OCI-LY1 (cell line): ENCODE measurements around the gene SYNJ2BP.

Source experiments
- H2AFZ ChIP-seq: fragments of 200-600 bp; sonication (generic), shearing (Covaris generic); 2 replicates; pipeline ENCODE4 v1.6.0; 2014; ENCODE audit warnings: antibody characterized with exemption, mild to moderate bottlenecking, low read length
- H3F3A ChIP-seq: fragments of 200-600 bp; sonication (generic), shearing (Covaris generic); 2 replicates; pipeline ENCODE4 v1.6.0; 2014; ENCODE audit warnings: mild to moderate bottlenecking, antibody characterized with exemption, low read length, moderate library complexity; ENCODE audit not compliant: insufficient read depth
- H3K27ac ChIP-seq: fragments of 200-600 bp; sonication (generic); 2 replicates; pipeline ENCODE4 v1.5.1; 2014; ENCODE audit warnings: low read length, mixed run types, mild to moderate bottlenecking, low read depth; ENCODE audit not compliant: poor library complexity, severe bottlenecking
- H3K27me3 ChIP-seq: fragments of 200-600 bp; sonication (generic); 2 replicates; pipeline ENCODE4 v1.6.0; 2014; ENCODE audit warnings: antibody characterized with exemption, mild to moderate bottlenecking, low read length, moderate library complexity; ENCODE audit not compliant: insufficient read depth
- H3K36me3 ChIP-seq: fragments of 200-600 bp; sonication (generic); 2 replicates; pipeline ENCODE4 v1.6.1; 2014; ENCODE audit warnings: mild to moderate bottlenecking, antibody characterized with exemption, low read length, moderate library complexity, mixed read lengths; ENCODE audit not compliant: insufficient read depth
- H3K4me1 ChIP-seq: fragments of 200-600 bp; sonication (generic); 2 replicates; pipeline ENCODE4 v1.5.1; 2014; ENCODE audit warnings: mild to moderate bottlenecking, low read length, moderate library complexity; ENCODE audit not compliant: insufficient read depth, severe bottlenecking
- H3K4me2 ChIP-seq: fragments of 200-600 bp; sonication (generic), shearing (Covaris generic); 2 replicates; pipeline ENCODE4 v1.6.1; 2014; ENCODE audit warnings: low read length
- H3K4me3 ChIP-seq: fragments of 200-600 bp; sonication (generic); 2 replicates; pipeline ENCODE4 v1.5.1; 2014; ENCODE audit warnings: low read length, low read depth, mild to moderate bottlenecking, mixed read lengths; ENCODE audit not compliant: poor library complexity, severe bottlenecking
- H3K79me2 ChIP-seq: fragments of 200-600 bp; shearing (Covaris generic); 2 replicates; pipeline ENCODE4 v1.6.1; 2016; ENCODE audit warnings: mixed run types, low read length, mixed read lengths; ENCODE audit not compliant: insufficient read depth
- H3K9ac ChIP-seq: fragments of 200-600 bp; sonication (generic), shearing (Covaris generic); 2 replicates; pipeline ENCODE4 v1.6.1; 2014; ENCODE audit warnings: mild to moderate bottlenecking, low read length, mixed read lengths
- H3K9me2 ChIP-seq: fragments of 200-600 bp; sonication (generic), shearing (Covaris generic); 2 replicates; pipeline ENCODE4 v1.6.1; 2014; ENCODE audit warnings: low read depth, mild to moderate bottlenecking, low read length, mixed read lengths
- H3K9me3 ChIP-seq: fragments of 200-600 bp; shearing (Covaris generic); 2 replicates; pipeline ENCODE4 v1.6.1; 2014; ENCODE audit warnings: low read length, mixed read lengths
- H4K20me1 ChIP-seq: fragments of 200-600 bp; sonication (generic), shearing (Covaris generic); 2 replicates; pipeline ENCODE4 v1.6.0; 2016; ENCODE audit warnings: mild to moderate bottlenecking, low read length; ENCODE audit not compliant: insufficient read depth
- EZH2 ChIP-seq: fragments of 200-600 bp; sonication (generic), shearing (Covaris generic); IDR thresholded peaks from 2 replicates; pipeline ENCODE4 v1.8.0; 2017; ENCODE audit warnings: borderline replicate concordance, mixed run types, mild to moderate bottlenecking, antibody characterized with exemption, low read length, moderate library complexity, mixed read lengths
- TF ChIP-seq, protein P1 (sequence below): fragments of 200-600 bp; sonication (generic), shearing (Covaris generic); IDR thresholded peaks from 2 replicates; pipeline ENCODE4 v1.5.1; 2017; ENCODE audit warnings: mild to moderate bottlenecking, antibody characterized with exemption, low read length, moderate library complexity, mixed read lengths

Gene SYNJ2BP

DNA sequence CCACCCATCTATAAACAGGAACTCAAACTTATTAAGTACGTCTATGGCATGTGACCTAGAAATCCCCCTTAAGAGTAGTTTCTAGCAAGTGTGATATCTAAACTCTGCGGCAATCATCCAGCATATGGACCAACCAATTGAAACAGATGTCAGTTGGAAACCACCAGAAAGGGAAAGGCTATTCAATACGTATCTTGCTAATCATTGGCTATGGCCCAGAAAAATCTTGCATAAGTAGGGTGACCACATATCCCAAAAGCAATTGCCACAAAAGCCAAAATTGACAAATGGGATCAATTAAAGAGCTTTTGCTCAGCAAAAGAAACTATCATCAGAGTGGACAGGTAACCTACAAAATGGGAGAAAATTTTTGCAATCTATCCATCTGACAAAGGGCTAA, 24.2 kb downstream of the SYNJ2BP start:
- H3F3A ChIP-seq = no peaks in the 10 kb centered on the region
- TF ChIP-seq EZH2 = no peak
- TF ChIP-seq, protein P1, sequence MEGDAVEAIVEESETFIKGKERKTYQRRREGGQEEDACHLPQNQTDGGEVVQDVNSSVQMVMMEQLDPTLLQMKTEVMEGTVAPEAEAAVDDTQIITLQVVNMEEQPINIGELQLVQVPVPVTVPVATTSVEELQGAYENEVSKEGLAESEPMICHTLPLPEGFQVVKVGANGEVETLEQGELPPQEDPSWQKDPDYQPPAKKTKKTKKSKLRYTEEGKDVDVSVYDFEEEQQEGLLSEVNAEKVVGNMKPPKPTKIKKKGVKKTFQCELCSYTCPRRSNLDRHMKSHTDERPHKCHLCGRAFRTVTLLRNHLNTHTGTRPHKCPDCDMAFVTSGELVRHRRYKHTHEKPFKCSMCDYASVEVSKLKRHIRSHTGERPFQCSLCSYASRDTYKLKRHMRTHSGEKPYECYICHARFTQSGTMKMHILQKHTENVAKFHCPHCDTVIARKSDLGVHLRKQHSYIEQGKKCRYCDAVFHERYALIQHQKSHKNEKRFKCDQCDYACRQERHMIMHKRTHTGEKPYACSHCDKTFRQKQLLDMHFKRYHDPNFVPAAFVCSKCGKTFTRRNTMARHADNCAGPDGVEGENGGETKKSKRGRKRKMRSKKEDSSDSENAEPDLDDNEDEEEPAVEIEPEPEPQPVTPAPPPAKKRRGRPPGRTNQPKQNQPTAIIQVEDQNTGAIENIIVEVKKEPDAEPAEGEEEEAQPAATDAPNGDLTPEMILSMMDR = no peak
- no peak overlapping the region for H3K4me2 ChIP-seq
- no peak overlapping the region for H3K27ac ChIP-seq
- H3K4me1 ChIP-seq = no peaks in the 10 kb centered on the region
- H3K9me3 ChIP-seq = no peaks in the 10 kb centered on the region
- H3K27me3 ChIP-seq = no peaks in the 10 kb centered on the region
- no peaks in the 10 kb centered on the region for H3K9me2 ChIP-seq
- no peak overlapping the region for H2AFZ ChIP-seq
- H3K79me2 ChIP-seq = no peaks in the 10 kb centered on the region
- H3K9ac ChIP-seq = no peak overlapping the region
- H3K4me3 ChIP-seq = no peak overlapping the region
- no peaks in the 10 kb centered on the region for H4K20me1 ChIP-seq
- 0 out of 2 replicates have a peak, but pooled peaks cover 5% of the 10 kb centered on the region for H3K36me3 ChIP-seq

DNA sequence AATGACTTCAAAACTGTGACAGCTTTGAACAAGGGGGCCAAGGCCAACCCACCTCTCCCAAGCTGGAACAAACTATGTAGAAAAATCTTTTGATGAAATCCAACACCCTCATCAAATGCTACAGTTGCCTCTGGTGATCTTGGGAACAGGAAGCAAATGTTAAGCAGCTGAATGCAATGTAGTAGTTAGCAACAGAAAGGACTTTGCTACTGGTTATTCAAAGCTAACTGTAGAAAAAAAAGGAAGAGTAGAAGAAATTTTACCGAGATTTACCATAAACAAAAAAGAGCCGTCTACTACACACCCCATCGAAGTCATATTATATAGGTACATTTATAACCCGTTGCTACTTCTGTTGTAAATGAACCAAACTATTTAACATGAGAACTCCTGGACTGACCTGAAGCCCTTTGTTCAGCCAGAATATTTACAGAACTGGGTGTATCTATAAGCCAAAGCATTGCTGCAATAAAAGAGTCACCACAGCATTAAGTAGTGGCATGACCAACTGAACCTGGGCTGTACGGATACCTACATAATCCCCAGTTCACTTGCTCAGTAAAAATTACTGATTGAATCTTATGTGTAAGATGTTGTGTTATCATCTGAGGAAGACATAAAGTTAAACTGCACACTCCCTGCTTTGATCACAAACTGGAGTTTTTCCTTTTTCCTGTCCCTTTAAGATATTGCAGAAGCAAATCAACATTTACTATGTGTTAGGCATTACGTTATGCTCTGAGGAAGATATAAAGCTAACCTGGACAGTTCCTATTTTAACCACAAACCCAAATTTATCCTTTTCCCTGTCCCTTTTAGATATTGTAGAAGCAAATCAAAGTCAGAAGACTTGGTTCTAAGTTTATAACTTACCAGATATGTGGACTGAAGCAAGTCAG, 25.1 kb downstream of the SYNJ2BP start:
- Histone ChIP-seq H2AFZ (no peak overlapping the region), H3F3A (no peaks in the 10 kb centered on the region), H3K9me2 (no peaks in the 10 kb centered on the region), H3K4me1 (no peaks in the 10 kb centered on the region), H3K9ac (no peak overlapping the region), H3K27me3 (no peaks in the 10 kb centered on the region), H3K4me2 (no peak overlapping the region), H3K27ac (no peak overlapping the region), H3K36me3 (no peaks in the 10 kb centered on the region), H4K20me1 (no peaks in the 10 kb centered on the region), H3K9me3 (no peaks in the 10 kb centered on the region), H3K4me3 (no peak overlapping the region), H3K79me2 (no peaks in the 10 kb centered on the region)
- TF ChIP-seq, protein P1 = no peak
- no peak for TF ChIP-seq EZH2

DNA sequence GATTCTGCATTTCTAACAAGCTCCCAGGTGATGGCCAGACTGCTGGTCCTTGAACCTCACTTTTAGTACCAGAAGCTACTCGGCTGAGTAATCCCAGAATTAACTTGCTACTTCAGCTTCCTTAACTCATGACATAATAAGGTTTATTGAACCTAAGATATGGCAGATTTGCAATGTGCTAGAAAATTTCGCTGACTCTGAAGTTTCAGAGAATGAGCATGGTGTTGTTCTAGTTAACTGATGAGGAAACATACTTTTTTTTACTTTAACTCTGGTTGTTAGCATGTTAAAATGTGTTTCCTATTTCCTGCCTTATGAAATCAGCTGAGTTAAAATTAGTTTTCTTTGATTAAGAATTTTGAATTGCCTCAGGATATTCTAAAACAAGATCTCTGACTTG, 34.4 kb downstream of the SYNJ2BP start:
- no peaks in the 10 kb centered on the region for H3K79me2 ChIP-seq
- H3F3A ChIP-seq = no peaks in the 10 kb centered on the region
- no peaks in the 10 kb centered on the region for H3K4me1 ChIP-seq
- H4K20me1 ChIP-seq = no peaks in the 10 kb centered on the region
- TF ChIP-seq EZH2 = no peak
- TF ChIP-seq, protein P1 = no peak
- no peak overlapping the region for H3K4me2 ChIP-seq
- no peak overlapping the region for H3K9ac ChIP-seq
- H3K27ac ChIP-seq = no peak overlapping the region
- no peaks in the 10 kb centered on the region for H3K27me3 ChIP-seq
- H3K9me2 ChIP-seq = no peaks in the 10 kb centered on the region
- H3K36me3 ChIP-seq = no peaks in the 10 kb centered on the region
- H2AFZ ChIP-seq = no peak overlapping the region
- H3K4me3 ChIP-seq = no peak overlapping the region
- H3K9me3 ChIP-seq = no peaks in the 10 kb centered on the region
